K562 (cell line): ENCODE measurements around the gene TSC22D1. TPM values are rescaled to one million over a fixed set of nuclear protein-coding genes. Genes with fewer than 3 reads are reported as not detected.

Experiments
- ATF3 ChIP-seq, 2 experiments: fragments of 450-650 bp in 1 of 2; sonication (generic) in 1 of 2; formaldehyde crosslinking in 1 of 2; IDR thresholded peaks in 1 of 2; conservative IDR thresholded peaks in 1 of 2; 2 replicates each; pipeline versions ENCODE4 v1.6.1 to v1.8.1; 2016 to 2023; ENCODE audit warnings: mild to moderate bottlenecking in 2 of 2, moderate library complexity in 2 of 2, inconsistent platforms in 1 of 2, missing genetic modification reagents in 1 of 2
- CBFA2T2 ChIP-seq: fragments of 450-650 bp; conservative IDR thresholded peaks from 2 replicates; pipeline ENCODE4 v1.6.1; 2017; ENCODE audit warnings: mild to moderate bottlenecking
- CBX1 ChIP-seq: sonication (generic); IDR thresholded peaks from 2 replicates; pipeline ENCODE4 v1.6.1; 2016; ENCODE audit warnings: antibody characterized with exemption, low read depth, mild to moderate bottlenecking
- COPS2 ChIP-seq: fragments of 450-650 bp; conservative IDR thresholded peaks from 2 replicates; pipeline ENCODE4 v1.6.1; 2016; ENCODE audit warnings: mild to moderate bottlenecking, moderate library complexity
- CREB1 ChIP-seq, 2 experiments: sonication (generic) in 1 of 2; formaldehyde crosslinking in 1 of 2; IDR thresholded peaks; 2 replicates each; pipeline versions ENCODE4 v1.6.1 to v1.8.0; 2012 to 2022; ENCODE audit warnings: inconsistent platforms in 1 of 2, mild to moderate bottlenecking in 1 of 2, missing genetic modification reagents in 1 of 2, moderate library complexity in 1 of 2
- CREM ChIP-seq: IDR thresholded peaks from 2 replicates; pipeline ENCODE4 v1.6.1; 2014; ENCODE audit warnings: antibody characterized with exemption, low read depth
- EP400 ChIP-seq: fragments of 450-650 bp; IDR thresholded peaks from 2 replicates; pipeline ENCODE4 v1.6.1; 2017; ENCODE audit warnings: antibody characterized with exemption, mild to moderate bottlenecking, moderate library complexity
- ETS1 ChIP-seq: conservative IDR thresholded peaks from 2 replicates; pipeline ENCODE4 v1.6.1; 2011; ENCODE audit warnings: low read depth, mild to moderate bottlenecking, low read length; ENCODE audit not compliant: control insufficient read depth
- ETV1 ChIP-seq: fragments of 450-650 bp; conservative IDR thresholded peaks from 2 replicates; pipeline ENCODE4 v1.6.1; 2016; ENCODE audit warnings: missing genetic modification characterization, control low read depth, low read depth, missing compliant biosample characterization
- FOXK2 ChIP-seq, 2 experiments: fragments of 450-650 bp; IDR thresholded peaks in 1 of 2; conservative IDR thresholded peaks in 1 of 2; 2 replicates each; pipeline ENCODE4 v1.6.1; 2016; ENCODE audit warnings: low read depth in 2 of 2, mild to moderate bottlenecking in 1 of 2
- IRF2 ChIP-seq: sonication (generic); formaldehyde crosslinking; IDR thresholded peaks from 2 replicates; pipeline ENCODE4 v1.8.1; 2022; ENCODE audit warnings: mild to moderate bottlenecking, missing genetic modification reagents
- IRF9 ChIP-seq: fragments of 450-650 bp; IDR thresholded peaks from 2 replicates; pipeline ENCODE4 v1.6.1; 2016; ENCODE audit warnings: missing biosample characterization, missing genetic modification characterization
- MAFG ChIP-seq: fragments of 450-650 bp; conservative IDR thresholded peaks from 2 replicates; pipeline ENCODE4 v1.6.1; 2016; ENCODE audit warnings: missing genetic modification characterization, missing compliant biosample characterization
- MEIS2 ChIP-seq: fragments of 450-650 bp; IDR thresholded peaks from 2 replicates; pipeline ENCODE4 v1.6.1; 2014; ENCODE audit warnings: mild to moderate bottlenecking; ENCODE audit not compliant: partially characterized antibody
- POLR2A ChIP-seq: fragments of 450-650 bp; conservative IDR thresholded peaks from 2 replicates; pipeline ENCODE4 v1.6.1; 2016
- POLR3G ChIP-seq: IDR thresholded peaks from 2 replicates; pipeline ENCODE4 v1.6.1; 2011; ENCODE audit not compliant: insufficient read length, insufficient replicate concordance; ENCODE audit errors: extremely low read depth
- SMAD3 ChIP-seq: fragments of 450-650 bp; formaldehyde crosslinking; conservative IDR thresholded peaks from 2 replicates; pipeline ENCODE4 v1.4.0; 2020; ENCODE audit warnings: mild to moderate bottlenecking
- TEAD4 ChIP-seq, 2 experiments: sonication (generic) in 1 of 2; formaldehyde crosslinking in 1 of 2; IDR thresholded peaks; 2 replicates each; pipeline versions ENCODE4 v1.6.1 to v1.8.0; 2012 to 2022; ENCODE audit warnings: borderline replicate concordance in 1 of 2, inconsistent platforms in 1 of 2, low read length in 1 of 2, mild to moderate bottlenecking in 1 of 2, missing genetic modification reagents in 1 of 2
- ZBTB5 ChIP-seq: fragments of 450-650 bp; IDR thresholded peaks from 2 replicates; pipeline ENCODE4 v1.6.1; 2017; ENCODE audit warnings: antibody characterized with exemption
- ZFX ChIP-seq: sonication (generic); formaldehyde crosslinking; IDR thresholded peaks from 2 replicates; pipeline ENCODE4 v1.8.0; 2022; ENCODE audit warnings: mild to moderate bottlenecking, missing genetic modification reagents, moderate library complexity
- ZNF124 ChIP-seq: sonication (generic); formaldehyde crosslinking; IDR thresholded peaks from 2 replicates; pipeline ENCODE4 v1.8.1; 2022; ENCODE audit warnings: missing genetic modification reagents
- ZNF175 ChIP-seq: fragments of 200-800 bp; sonication (Bioruptor generic); IDR thresholded peaks from 2 replicates; pipeline ENCODE4 v1.6.1; 2016; ENCODE audit warnings: low read depth, mild to moderate bottlenecking, missing genetic modification characterization, missing compliant biosample characterization
- ZNF561 ChIP-seq: fragments of 450-650 bp; formaldehyde crosslinking; conservative IDR thresholded peaks from 2 replicates; pipeline ENCODE4 v1.4.0; 2020; ENCODE audit warnings: mild to moderate bottlenecking, moderate library complexity
- polyA plus RNA-seq, 8 experiments: library from polyadenylated mRNA; depleted of rRNA in 4 of 8; stranded (reverse) in 5 of 8; unstranded in 3 of 8; fragments of >200 nt; fragmentation: Nextera tagmentation in 2 of 8; fragmentation: Illumina TruSeq in 1 of 8; extraction: Ambion mirVana in 2 of 8; extraction: Trizol in 1 of 8; gene quantifications; 2 replicates each; pipeline versions ENCODE4 v1.2.1 to v1.2.3, GENCODE V29; 2011 to 2014; ENCODE audit warnings: inconsistent platforms in 1 of 8, missing spikeins in 1 of 8
- total RNA-seq, 7 experiments: library from RNA; depleted of rRNA in 6 of 7; stranded (reverse); fragments of >200 nt in 6 of 7; fragmentation: Illumina TruSeq in 2 of 7; extraction: Trizol in 2 of 7; gene quantifications; 2 replicates each; pipeline versions ENCODE4 v1.2.1 to v1.2.3, GENCODE V29; 2011 to 2021; ENCODE audit warnings: low replicate concordance in 1 of 7

The TSC22D1 gene
- total and polyA plus RNA-seq, 9 of the 15 experiments (the other 6 are each of a cell fraction or from before 2014, with no cell fraction given), result 2.6 to 19.8 (median 8.4) TPM

- no peak for TF ChIP-seq ZBTB5
- peak; percentile 35; the same call in 1 of the 2 replicates for TF ChIP-seq ATF3 (IDR thresholded peaks at IDR 0.05)
- TF ChIP-seq ATF3 (CRISPR knock-in tag; conservative IDR thresholded peaks at IDR 0.05), result no peak
- no peak for TF ChIP-seq POLR3G
- TF ChIP-seq ETV1 (tag), result no peak
- peak; percentile 43; the same call in 1 of the 2 replicates for TF ChIP-seq POLR2A
- no peak for TF ChIP-seq COPS2
- 0 out of 4 replicates have a peak, but pooled peaks of 1 of the 2 experiments have one; percentile 40 for TF ChIP-seq FOXK2 (conservative IDR thresholded peaks at IDR 0.05 in 1 of 2, IDR thresholded peaks at IDR 0.05 in 1 of 2; ENCODE audit: low read depth in 2 of 2)
- TF ChIP-seq ZNF561, result no peak
- no peak for TF ChIP-seq CBX1
- peak; percentile 58; the same call in 1 of the 2 replicates for TF ChIP-seq CREB1 (IDR thresholded peaks at IDR 0.05)
- no peak for TF ChIP-seq CREB1 (CRISPR knock-in tag; IDR thresholded peaks at IDR 0.05)
- no peak for TF ChIP-seq CBFA2T2
- peak; percentile 48 for TF ChIP-seq EP400
- peak; percentile 32 for TF ChIP-seq MEIS2
- no peak for TF ChIP-seq TEAD4 (IDR thresholded peaks at IDR 0.05; ENCODE audit: low read length)
- TF ChIP-seq TEAD4 (CRISPR knock-in tag; IDR thresholded peaks at IDR 0.05; ENCODE audit: borderline replicate concordance), result no peak
- TF ChIP-seq IRF2 (CRISPR knock-in tag), result no peak
- TF ChIP-seq ZNF124, result no peak
- 0 out of 2 replicates have a peak, but pooled peaks have one; percentile 21 for TF ChIP-seq ZFX (CRISPR knock-in tag)
- TF ChIP-seq ETS1, result no peak
- TF ChIP-seq IRF9, result no peak
- TF ChIP-seq MAFG, result peak; percentile 83
- peak; percentile 72 for TF ChIP-seq CREM
- no peak for TF ChIP-seq ZNF175
- no peak for TF ChIP-seq SMAD3
These were observed 140.8 kb downstream of the TSC22D1 start (continued) for GRCh38 chr13:44435142-44435918.
